Calu3 (cell line): ENCODE data around the gene STX17. TPM values are rescaled to one million over a fixed set of nuclear protein-coding genes. Genes with fewer than 3 reads are reported as not detected.

Source experiments
- BruUV-seq: library from RNA; stranded (reverse); fragments of 400-500 nt; replicated peaks from 2 replicates; lab custom pipeline; 2021; lab: Mats Ljungman, UMichigan
- CTCF ChIA-PET: fragments of 300-600 bp; sonication (Branson Sonifier 250); formaldehyde crosslinking; loops from one replicate; lab custom pipeline; 2022; ENCODE audit warnings: antibody characterized with exemption; lab: Charles Lee
- DNase-seq: peaks from one replicate; pipeline ENCODE4 v3.0.0; 2022
- H3K27ac Mint-ChIP-seq: one replicate; pipeline ENCODE4 v1.8.0; 2022; ENCODE audit warnings: mixed read lengths; ENCODE audit not compliant: unreplicated experiment
- H3K27me3 Mint-ChIP-seq: one replicate; pipeline ENCODE4 v1.8.0; 2022; ENCODE audit warnings: mixed read lengths; ENCODE audit not compliant: unreplicated experiment
- H3K36me3 Mint-ChIP-seq: one replicate; pipeline ENCODE4 v1.8.0; 2022; ENCODE audit warnings: mild to moderate bottlenecking, moderate library complexity, mixed read lengths; ENCODE audit not compliant: insufficient read depth, unreplicated experiment
- H3K4me1 Mint-ChIP-seq: one replicate; pipeline ENCODE4 v1.8.0; 2022; ENCODE audit warnings: mild to moderate bottlenecking, low read depth, mixed read lengths; ENCODE audit not compliant: unreplicated experiment
- H3K4me3 Mint-ChIP-seq: one replicate; pipeline ENCODE4 v1.8.0; 2022; ENCODE audit warnings: mild to moderate bottlenecking, low read depth, moderate library complexity, mixed read lengths; ENCODE audit not compliant: unreplicated experiment
- H3K9me3 Mint-ChIP-seq: one replicate; pipeline ENCODE4 v1.8.0; 2022; ENCODE audit warnings: low read depth, mixed read lengths; ENCODE audit not compliant: unreplicated experiment
- intact Hi-C: fragments of 100-400 bp; cut with micrococcal nuclease; formaldehyde crosslinking; loops from one replicate; pipeline ENCODE4 v1.10.0; 2022; ENCODE audit not compliant: unreplicated experiment
- total RNA-seq: library from RNA; stranded (reverse); gene quantifications from 2 replicates; pipeline ENCODE4 v1.2.3, GENCODE V29; 2022
- TF ChIP-seq, protein P1 (sequence below): fragments of 200-600 bp; IDR thresholded peaks from one replicate; pipeline ENCODE4 v1.8.0; 2022; ENCODE audit warnings: antibody characterized with exemption; ENCODE audit not compliant: unreplicated experiment

Gene STX17
- total RNA-seq, 1 experiment from 2014 or later, result 21.5 TPM

DNA sequence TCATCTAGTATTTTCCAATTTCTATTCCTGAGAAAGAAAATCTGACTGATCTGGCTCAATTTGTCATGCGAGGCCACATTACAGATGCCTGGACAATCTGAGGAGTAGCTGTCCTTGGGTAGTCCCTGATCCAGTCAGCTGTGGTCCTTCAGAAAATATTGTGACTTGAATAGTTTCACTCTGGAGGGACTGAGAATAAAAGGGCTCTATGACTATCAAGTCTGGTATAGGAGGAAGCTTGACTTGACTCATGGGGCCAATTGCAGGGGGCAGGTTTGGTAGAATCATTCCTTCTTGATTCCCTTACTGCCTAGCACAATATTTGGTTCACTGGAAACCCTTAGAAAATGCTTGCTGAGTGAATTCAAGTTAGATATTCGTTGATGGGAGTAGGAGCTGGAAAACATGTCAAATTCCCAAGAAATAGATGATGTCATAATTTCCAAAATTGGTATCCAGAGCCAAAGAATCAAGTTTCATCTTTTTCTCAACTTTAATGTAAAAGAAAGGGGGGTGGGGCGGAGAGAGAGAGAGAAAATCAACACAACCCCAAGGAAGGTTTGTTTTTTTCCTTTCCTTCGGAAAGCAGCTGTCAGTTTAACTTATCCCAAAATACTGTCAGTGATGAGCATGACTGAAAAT lies 32.4 kb upstream of the STX17 start:
- Mint-ChIP-seq H3K4me3 (no peak overlapping the region), H3K36me3 (no peaks in the 10 kb centered on the region), H3K4me1 (no peaks in the 10 kb centered on the region), H3K27me3 (no peaks in the 10 kb centered on the region), H3K9me3 (no peaks in the 10 kb centered on the region), H3K27ac (no peak overlapping the region)
- DNase-seq, result no peak
- TF ChIP-seq, protein P1, sequence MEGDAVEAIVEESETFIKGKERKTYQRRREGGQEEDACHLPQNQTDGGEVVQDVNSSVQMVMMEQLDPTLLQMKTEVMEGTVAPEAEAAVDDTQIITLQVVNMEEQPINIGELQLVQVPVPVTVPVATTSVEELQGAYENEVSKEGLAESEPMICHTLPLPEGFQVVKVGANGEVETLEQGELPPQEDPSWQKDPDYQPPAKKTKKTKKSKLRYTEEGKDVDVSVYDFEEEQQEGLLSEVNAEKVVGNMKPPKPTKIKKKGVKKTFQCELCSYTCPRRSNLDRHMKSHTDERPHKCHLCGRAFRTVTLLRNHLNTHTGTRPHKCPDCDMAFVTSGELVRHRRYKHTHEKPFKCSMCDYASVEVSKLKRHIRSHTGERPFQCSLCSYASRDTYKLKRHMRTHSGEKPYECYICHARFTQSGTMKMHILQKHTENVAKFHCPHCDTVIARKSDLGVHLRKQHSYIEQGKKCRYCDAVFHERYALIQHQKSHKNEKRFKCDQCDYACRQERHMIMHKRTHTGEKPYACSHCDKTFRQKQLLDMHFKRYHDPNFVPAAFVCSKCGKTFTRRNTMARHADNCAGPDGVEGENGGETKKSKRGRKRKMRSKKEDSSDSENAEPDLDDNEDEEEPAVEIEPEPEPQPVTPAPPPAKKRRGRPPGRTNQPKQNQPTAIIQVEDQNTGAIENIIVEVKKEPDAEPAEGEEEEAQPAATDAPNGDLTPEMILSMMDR, result no peak
- CTCF ChIA-PET, result no interaction called here
- intact Hi-C loops, result no loop called here
- BruUV-seq, result no TSS peak

DNA sequence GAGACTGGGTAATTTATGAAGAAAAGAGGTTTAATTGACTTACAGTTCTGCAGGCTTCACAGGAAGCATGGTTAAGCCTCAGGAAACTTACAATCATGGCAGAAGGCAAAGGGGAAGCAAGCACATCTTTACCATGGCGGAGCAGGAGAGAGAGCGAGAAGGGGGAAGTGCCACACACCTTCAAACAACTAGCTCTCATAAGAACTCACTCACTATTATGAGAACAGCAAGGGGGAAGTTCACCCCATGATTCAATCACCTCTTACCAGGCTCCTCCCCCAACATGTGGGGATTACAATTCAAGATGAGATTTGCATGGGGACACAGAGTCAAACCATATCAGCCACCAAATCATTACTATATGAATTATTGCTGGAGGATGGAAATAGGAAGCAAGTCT lies 30.3 kb upstream of the STX17 start:
- Mint-ChIP-seq H3K36me3 (no peaks in the 10 kb centered on the region), H3K4me1 (no peaks in the 10 kb centered on the region), H3K27me3 (no peaks in the 10 kb centered on the region), H3K4me3 (no peak overlapping the region), H3K9me3 (no peaks in the 10 kb centered on the region), H3K27ac (no peak overlapping the region)
- no TSS peak for BruUV-seq
- CTCF ChIA-PET, result no interaction called here
- TF ChIP-seq, protein P1, result no peak
- intact Hi-C loops, result no loop called here
- DNase-seq, result no peak

DNA sequence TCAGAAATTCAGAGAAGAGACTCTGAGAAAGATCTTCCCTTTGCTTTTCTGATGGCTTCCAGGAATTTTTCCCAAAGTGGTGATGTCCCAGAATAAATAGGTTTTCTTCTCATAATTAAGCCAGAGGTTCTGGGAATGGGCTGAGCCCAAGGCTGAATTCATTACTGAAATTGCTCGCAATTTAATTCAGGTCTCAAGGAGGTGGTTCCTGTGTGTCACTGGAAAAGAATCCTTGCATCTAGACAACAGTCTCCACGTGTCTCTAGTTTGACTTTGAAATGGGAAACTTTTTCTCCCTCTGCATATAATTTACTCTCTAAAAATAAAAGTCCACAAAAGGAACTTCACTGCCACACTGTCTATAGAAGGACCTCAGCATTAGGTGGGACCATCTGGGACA lies 27.8 kb upstream of the STX17 start:
- no peaks in the 10 kb centered on the region for H3K4me1 Mint-ChIP-seq
- no peaks in the 10 kb centered on the region for H3K9me3 Mint-ChIP-seq
- no peak overlapping the region for H3K27ac Mint-ChIP-seq
- no peaks in the 10 kb centered on the region for H3K27me3 Mint-ChIP-seq
- TF ChIP-seq, protein P1, result no peak
- CTCF ChIA-PET, result no interaction called here
- BruUV-seq, result no TSS peak
- DNase-seq, result no peak
- H3K36me3 Mint-ChIP-seq, result no peaks in the 10 kb centered on the region
- intact Hi-C loops, result no loop called here
- no peak overlapping the region for H3K4me3 Mint-ChIP-seq

DNA sequence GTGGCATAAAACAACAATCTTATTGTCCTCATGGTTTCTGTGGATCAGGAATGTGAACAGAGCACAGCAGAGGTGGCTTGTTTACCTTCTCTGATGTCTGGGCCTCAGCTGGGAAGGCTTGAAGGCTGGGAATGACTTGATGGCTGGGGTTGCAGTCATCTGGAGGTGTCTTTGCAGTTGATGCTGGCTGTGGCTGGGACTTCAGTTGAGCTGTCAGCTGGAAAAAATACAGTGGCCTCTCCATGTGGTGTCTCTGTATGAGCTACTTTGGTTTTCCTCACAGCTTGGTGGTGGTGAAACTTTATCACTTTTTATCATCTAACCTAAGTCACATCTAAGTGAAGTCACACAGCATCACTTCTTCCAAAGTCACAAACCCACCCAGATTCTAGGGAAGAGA lies 24.7 kb upstream of the STX17 start:
- H3K4me3 Mint-ChIP-seq, result no peak overlapping the region
- intact Hi-C loops, result no loop called here
- CTCF ChIA-PET, result no interaction called here
- H3K9me3 Mint-ChIP-seq, result no peaks in the 10 kb centered on the region
- no peaks in the 10 kb centered on the region for H3K4me1 Mint-ChIP-seq
- H3K27ac Mint-ChIP-seq, result no peak overlapping the region
- no TSS peak for BruUV-seq
- no peak for DNase-seq
- no peaks in the 10 kb centered on the region for H3K27me3 Mint-ChIP-seq
- no peaks in the 10 kb centered on the region for H3K36me3 Mint-ChIP-seq
- TF ChIP-seq, protein P1, result no peak
